ENCODE measurements around the gene BIN1. TPM values are rescaled to one million over a fixed set of nuclear protein-coding genes. Genes with fewer than 3 reads are reported as not detected.

BIN1 gene
- total RNA-seq, 2 donors from 2014 or later, result 24.4 to 43.5 TPM

- DNase-seq, result peak in 2 of 4 donors; percentile 31 to 47
- Histone ChIP-seq H3K27ac (no peak overlapping the region), H3K27me3 (no peaks in the 10 kb centered on the region), H3K4me3 (no peak overlapping the region), H3K36me3 (replicated peaks in 1 of 2; ENCODE audit: insufficient read depth in 1 of 2, low read depth in 2 of 2) (no peaks in the 10 kb centered on the region), H3K4me1 (peaks cover 12% of the 10 kb centered on the region), H3K9me3 (no peaks in the 10 kb centered on the region)
- ATAC-seq, result peak; percentile 38
- intact Hi-C loops (cut with DNase I), result no loop called here
- 11 to 16% methylated on average over 9 to 29 of the region's 29 CpGs for whole genome bisulfite sequencing, 2 donors
- no peak for TF ChIP-seq POLR2A (IDR thresholded peaks at IDR 0.05)
- TF ChIP-seq, protein P1, sequence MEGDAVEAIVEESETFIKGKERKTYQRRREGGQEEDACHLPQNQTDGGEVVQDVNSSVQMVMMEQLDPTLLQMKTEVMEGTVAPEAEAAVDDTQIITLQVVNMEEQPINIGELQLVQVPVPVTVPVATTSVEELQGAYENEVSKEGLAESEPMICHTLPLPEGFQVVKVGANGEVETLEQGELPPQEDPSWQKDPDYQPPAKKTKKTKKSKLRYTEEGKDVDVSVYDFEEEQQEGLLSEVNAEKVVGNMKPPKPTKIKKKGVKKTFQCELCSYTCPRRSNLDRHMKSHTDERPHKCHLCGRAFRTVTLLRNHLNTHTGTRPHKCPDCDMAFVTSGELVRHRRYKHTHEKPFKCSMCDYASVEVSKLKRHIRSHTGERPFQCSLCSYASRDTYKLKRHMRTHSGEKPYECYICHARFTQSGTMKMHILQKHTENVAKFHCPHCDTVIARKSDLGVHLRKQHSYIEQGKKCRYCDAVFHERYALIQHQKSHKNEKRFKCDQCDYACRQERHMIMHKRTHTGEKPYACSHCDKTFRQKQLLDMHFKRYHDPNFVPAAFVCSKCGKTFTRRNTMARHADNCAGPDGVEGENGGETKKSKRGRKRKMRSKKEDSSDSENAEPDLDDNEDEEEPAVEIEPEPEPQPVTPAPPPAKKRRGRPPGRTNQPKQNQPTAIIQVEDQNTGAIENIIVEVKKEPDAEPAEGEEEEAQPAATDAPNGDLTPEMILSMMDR (IDR thresholded peaks at IDR 0.05), result peak in 2 of 7 experiments; percentile 17 to 22
Measured at GRCh38 chr2:127024769-127025358, 82.1 kb downstream of the BIN1 start.

GRCh38 chr2:127023504-127023903 lies 83.5 kb downstream of the BIN1 start:
- 89 to 94% methylated on average over 1 of the region's 1 CpG for WGBS, 2 donors
- ATAC-seq (no peak), DNase-seq (no peak)
- Histone ChIP-seq H3K4me1 (peaks cover 12% of the 10 kb centered on the region), H3K27me3 (no peaks in the 10 kb centered on the region), H3K27ac (no peak overlapping the region), H3K4me3 (no peak overlapping the region), H3K36me3 (replicated peaks in 1 of 2; ENCODE audit: insufficient read depth in 1 of 2, low read depth in 2 of 2) (no peaks in the 10 kb centered on the region), H3K9me3 (no peaks in the 10 kb centered on the region)
- TF ChIP-seq POLR2A (IDR thresholded peaks at IDR 0.05), result no peak
- TF ChIP-seq, protein P1 (IDR thresholded peaks at IDR 0.05), result no peak
- intact Hi-C loops (cut with DNase I), result no loop called here

GRCh38 chr2:127022817-127023216 lies 84.1 kb downstream of the BIN1 start:
- WGBS, 2 donors, result 92 to 93% methylated on average over 10 of the region's 10 CpGs
- Histone ChIP-seq H3K9me3 (no peaks in the 10 kb centered on the region), H3K4me3 (no peak overlapping the region), H3K27me3 (no peaks in the 10 kb centered on the region), H3K27ac (no peak overlapping the region), H3K4me1 (peaks cover 12% of the 10 kb centered on the region), H3K36me3 (replicated peaks in 1 of 2; ENCODE audit: insufficient read depth in 1 of 2, low read depth in 2 of 2) (no peaks in the 10 kb centered on the region)
- intact Hi-C loops (cut with DNase I), result no loop called here
- DNase-seq (no peak), ATAC-seq (no peak)
- TF ChIP-seq, protein P1 (IDR thresholded peaks at IDR 0.05), result no peak
- TF ChIP-seq POLR2A (IDR thresholded peaks at IDR 0.05), result no peak

- WGBS, 2 donors, result 63 to 72% methylated on average over 3 of the region's 3 CpGs
- ATAC-seq (no peak), DNase-seq (no peak)
- H3K27me3 ChIP-seq, result no peaks in the 10 kb centered on the region
- H3K9me3 ChIP-seq, result no peaks in the 10 kb centered on the region
- intact Hi-C loops (cut with DNase I), result no loop called here
- no peak overlapping the region for H3K27ac ChIP-seq
- H3K36me3 ChIP-seq (replicated peaks in 1 of 2; ENCODE audit: insufficient read depth in 1 of 2, low read depth in 2 of 2), result no peaks in the 10 kb centered on the region
- H3K4me3 ChIP-seq, result no peak overlapping the region
- TF ChIP-seq, protein P1 (IDR thresholded peaks at IDR 0.05), result no peak
- no peak for TF ChIP-seq POLR2A (IDR thresholded peaks at IDR 0.05)
- peaks cover 8% of the 10 kb centered on the region for H3K4me1 ChIP-seq
Measured at GRCh38 chr2:127020536-127020935, 86.4 kb downstream of the BIN1 start.

DNA sequence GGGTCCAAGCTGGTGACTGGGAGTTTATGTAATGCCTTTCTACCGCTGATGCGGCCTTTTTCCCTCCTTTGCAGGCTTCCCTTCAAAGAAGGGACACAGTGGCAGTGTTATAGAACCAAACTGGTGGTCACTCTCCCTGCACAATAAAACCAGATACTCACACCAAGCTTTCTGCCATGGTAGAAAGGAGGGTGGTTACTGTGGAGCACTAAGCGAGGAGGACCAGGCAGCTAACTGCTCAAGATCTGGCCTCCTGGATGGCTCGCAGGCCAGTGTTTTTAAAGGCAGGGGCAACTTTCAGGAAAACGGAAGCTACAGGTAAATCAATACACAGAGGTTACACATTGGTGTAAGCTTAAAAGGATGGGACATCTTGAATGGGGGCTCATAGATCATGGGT lies 89.4 kb downstream of the BIN1 start:
- H3K4me1 ChIP-seq, result no peaks in the 10 kb centered on the region
- no peaks in the 10 kb centered on the region for H3K36me3 ChIP-seq (replicated peaks in 1 of 2; ENCODE audit: insufficient read depth in 1 of 2, low read depth in 2 of 2)
- no peak overlapping the region for H3K27ac ChIP-seq
- ATAC-seq (no peak), DNase-seq (no peak)
- no peaks in the 10 kb centered on the region for H3K27me3 ChIP-seq
- TF ChIP-seq, protein P1 (IDR thresholded peaks at IDR 0.05), result no peak
- no peak for TF ChIP-seq POLR2A (IDR thresholded peaks at IDR 0.05)
- intact Hi-C loops (cut with DNase I), result no loop called here
- no peaks in the 10 kb centered on the region for H3K9me3 ChIP-seq
- no peak overlapping the region for H3K4me3 ChIP-seq
- 86 to 92% methylated on average over 5 of the region's 5 CpGs for WGBS, 2 donors
